ENCODE measurements around the gene RBM38. TPM values are rescaled to one million over a fixed set of nuclear protein-coding genes. Genes with fewer than 3 reads are reported as not detected.

The RBM38 gene
- total RNA-seq, 1 experiment from 2014 or later: 52.7 TPM

DNA sequence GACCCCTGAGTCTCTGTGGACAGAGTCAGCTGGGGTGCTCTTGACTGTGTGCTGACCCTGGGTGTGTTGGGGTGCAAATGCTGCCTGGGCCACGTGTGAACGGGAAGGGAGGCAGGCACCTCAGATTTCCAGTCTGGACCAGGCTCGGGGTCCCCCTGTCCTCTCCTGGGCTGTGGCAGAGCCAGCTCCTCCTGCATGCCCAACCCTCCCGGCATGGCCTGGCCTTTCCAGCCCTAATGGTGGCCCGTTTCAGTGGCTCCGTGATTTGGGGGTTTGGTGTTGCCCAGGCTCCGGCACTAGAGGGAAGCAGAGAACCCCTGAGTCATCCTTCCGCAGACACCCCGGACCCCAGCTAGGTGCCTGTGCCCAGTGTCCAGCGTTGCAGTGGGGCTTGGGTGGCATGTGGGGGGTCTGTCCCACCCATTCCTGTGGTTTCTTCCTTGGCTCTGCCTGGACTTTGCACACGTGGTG is 9.1 kb downstream of the RBM38 start:
- H3K36me3 ChIP-seq (ENCODE audit: insufficient read depth, low read length, poor library complexity, severe bottlenecking): peaks cover 35% of the 10 kb centered on the region

DNA sequence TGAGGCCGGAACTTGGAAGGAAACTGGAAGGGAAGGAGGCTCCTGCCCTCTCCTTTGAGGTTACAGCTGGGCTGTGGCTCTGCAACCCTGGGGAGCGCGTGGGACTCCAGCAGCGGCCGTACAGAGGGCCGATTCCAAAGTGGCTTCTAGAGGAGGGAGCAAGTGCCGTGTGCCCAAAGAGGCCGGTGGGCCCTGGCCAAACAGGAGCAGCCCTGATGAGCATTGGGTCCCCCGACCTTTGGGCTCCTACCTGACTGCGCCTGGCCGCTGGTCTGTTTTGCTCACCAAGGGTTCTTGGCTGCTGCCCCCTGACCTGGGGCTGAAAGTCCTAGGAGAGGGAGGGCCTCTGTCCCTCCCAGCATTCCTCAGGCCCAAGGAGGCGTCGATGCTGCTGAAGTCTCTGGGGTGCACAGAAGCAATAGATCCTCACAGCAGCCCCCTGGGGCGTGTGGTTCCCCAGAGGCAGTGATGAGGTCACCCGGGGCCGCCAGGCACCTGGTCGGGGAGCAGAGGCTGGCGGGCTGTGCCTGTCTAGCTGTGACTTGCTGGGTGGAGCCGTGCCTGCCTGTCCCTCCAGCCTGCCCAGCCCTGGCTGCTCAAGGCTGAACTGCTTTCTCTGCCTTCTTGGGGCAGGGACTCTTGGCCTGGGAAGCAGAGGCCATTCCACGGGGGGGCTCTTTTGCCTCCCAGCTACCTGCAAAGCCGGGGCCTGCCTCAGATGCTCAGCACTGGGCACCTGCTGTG is 9.8 kb downstream of the RBM38 start:
- Histone ChIP-seq H3K36me3 (ENCODE audit: insufficient read depth, low read length, poor library complexity, severe bottlenecking) (peaks cover 28% of the 10 kb centered on the region), H3K9me3 (ENCODE audit: low read depth, low read length, poor library complexity, severe bottlenecking) (no peaks in the 10 kb centered on the region), H3K4me1 (ENCODE audit: insufficient read depth, low read length, poor library complexity, severe bottlenecking) (no peaks in the 10 kb centered on the region), H3K4me3 (ENCODE audit: low read depth, low read length, poor library complexity, severe bottlenecking) (no peak overlapping the region), H3K27me3 (replicated peaks; ENCODE audit: insufficient read depth, low read depth, low read length, poor library complexity) (no peaks in the 10 kb centered on the region), H3K27ac (ENCODE audit: low read depth, low read length, poor library complexity, severe bottlenecking) (no peak overlapping the region)
- BruUV-seq (replicated peaks): no TSS peak
- intact Hi-C loops (cut with micrococcal nuclease; ENCODE audit: unreplicated experiment): no loop called here
- ChIA-PET POLR2A (ENCODE audit: low non-redundant PET) (no interaction called here), CTCF (no interaction called here)
- DNase-seq (ENCODE audit: low spot score): no peak
- TF ChIP-seq EZH2 (IDR thresholded peaks at IDR 0.05; ENCODE audit: borderline replicate concordance, low read depth, low read length, poor library complexity, severe bottlenecking): no peak
- TF ChIP-seq, protein P1, sequence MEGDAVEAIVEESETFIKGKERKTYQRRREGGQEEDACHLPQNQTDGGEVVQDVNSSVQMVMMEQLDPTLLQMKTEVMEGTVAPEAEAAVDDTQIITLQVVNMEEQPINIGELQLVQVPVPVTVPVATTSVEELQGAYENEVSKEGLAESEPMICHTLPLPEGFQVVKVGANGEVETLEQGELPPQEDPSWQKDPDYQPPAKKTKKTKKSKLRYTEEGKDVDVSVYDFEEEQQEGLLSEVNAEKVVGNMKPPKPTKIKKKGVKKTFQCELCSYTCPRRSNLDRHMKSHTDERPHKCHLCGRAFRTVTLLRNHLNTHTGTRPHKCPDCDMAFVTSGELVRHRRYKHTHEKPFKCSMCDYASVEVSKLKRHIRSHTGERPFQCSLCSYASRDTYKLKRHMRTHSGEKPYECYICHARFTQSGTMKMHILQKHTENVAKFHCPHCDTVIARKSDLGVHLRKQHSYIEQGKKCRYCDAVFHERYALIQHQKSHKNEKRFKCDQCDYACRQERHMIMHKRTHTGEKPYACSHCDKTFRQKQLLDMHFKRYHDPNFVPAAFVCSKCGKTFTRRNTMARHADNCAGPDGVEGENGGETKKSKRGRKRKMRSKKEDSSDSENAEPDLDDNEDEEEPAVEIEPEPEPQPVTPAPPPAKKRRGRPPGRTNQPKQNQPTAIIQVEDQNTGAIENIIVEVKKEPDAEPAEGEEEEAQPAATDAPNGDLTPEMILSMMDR (conservative IDR thresholded peaks at IDR 0.05; ENCODE audit: low read depth, low read length): no peak

More for the DNA sequence above, 9.1 kb downstream of the RBM38 start:
- no TSS peak for BruUV-seq (replicated peaks)
- intact Hi-C loops (cut with micrococcal nuclease; ENCODE audit: unreplicated experiment): no loop called here
- H3K4me1 ChIP-seq (ENCODE audit: insufficient read depth, low read length, poor library complexity, severe bottlenecking): no peaks in the 10 kb centered on the region
- H3K27ac ChIP-seq (ENCODE audit: low read depth, low read length, poor library complexity, severe bottlenecking): peak overlapping the region; percentile 54
- TF ChIP-seq, protein P1 (conservative IDR thresholded peaks at IDR 0.05; ENCODE audit: low read depth, low read length): no peak
- TF ChIP-seq EZH2 (IDR thresholded peaks at IDR 0.05; ENCODE audit: borderline replicate concordance, low read depth, low read length, poor library complexity, severe bottlenecking): no peak
- DNase-seq (ENCODE audit: low spot score): no peak
- no peak overlapping the region for H3K4me3 ChIP-seq (ENCODE audit: low read depth, low read length, poor library complexity, severe bottlenecking)
- H3K9me3 ChIP-seq (ENCODE audit: low read depth, low read length, poor library complexity, severe bottlenecking): no peaks in the 10 kb centered on the region
- POLR2A ChIA-PET (ENCODE audit: low non-redundant PET): no interaction called here
- CTCF ChIA-PET: no interaction called here
- no peaks in the 10 kb centered on the region for H3K27me3 ChIP-seq (replicated peaks; ENCODE audit: insufficient read depth, low read depth, low read length, poor library complexity)

DNA sequence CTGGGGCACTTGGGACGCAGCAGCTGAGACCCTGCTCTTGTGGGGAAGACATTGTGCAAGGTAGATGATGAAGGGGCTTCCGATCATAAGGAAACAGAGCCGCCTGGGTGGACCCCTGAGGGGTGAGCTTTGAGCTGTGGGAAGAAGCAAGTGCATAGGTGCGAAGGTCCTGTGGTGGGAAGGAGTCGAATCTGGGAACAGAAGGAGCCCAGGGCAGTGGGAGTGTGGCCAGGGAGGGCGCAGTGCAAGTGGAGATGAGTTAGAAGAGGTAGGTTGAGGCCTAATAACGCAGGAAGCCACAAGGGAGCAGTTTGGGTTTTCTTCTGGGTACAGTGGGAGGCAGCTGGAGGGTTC is 10.3 kb downstream of the RBM38 start:
- TF ChIP-seq, protein P1 (conservative IDR thresholded peaks at IDR 0.05; ENCODE audit: low read depth, low read length): no peak
- no peak for TF ChIP-seq EZH2 (IDR thresholded peaks at IDR 0.05; ENCODE audit: borderline replicate concordance, low read depth, low read length, poor library complexity, severe bottlenecking)
- CTCF ChIA-PET: no interaction called here
- intact Hi-C loops (cut with micrococcal nuclease; ENCODE audit: unreplicated experiment): no loop called here
- H3K4me3 ChIP-seq (ENCODE audit: low read depth, low read length, poor library complexity, severe bottlenecking): no peak overlapping the region
- H3K9me3 ChIP-seq (ENCODE audit: low read depth, low read length, poor library complexity, severe bottlenecking): no peaks in the 10 kb centered on the region
- H3K27ac ChIP-seq (ENCODE audit: low read depth, low read length, poor library complexity, severe bottlenecking): no peak overlapping the region
- BruUV-seq (replicated peaks): no TSS peak
- no peaks in the 10 kb centered on the region for H3K27me3 ChIP-seq (replicated peaks; ENCODE audit: insufficient read depth, low read depth, low read length, poor library complexity)
- peaks cover 22% of the 10 kb centered on the region for H3K36me3 ChIP-seq (ENCODE audit: insufficient read depth, low read length, poor library complexity, severe bottlenecking)
- POLR2A ChIA-PET (ENCODE audit: low non-redundant PET): no interaction called here
- no peak for DNase-seq (ENCODE audit: low spot score)
- no peaks in the 10 kb centered on the region for H3K4me1 ChIP-seq (ENCODE audit: insufficient read depth, low read length, poor library complexity, severe bottlenecking)

Measured in A673 (cell line).